Measurements from ENCODE around the gene CPTP.
A peak's percentile ranks its signal among the peaks of the same experiment; 100 is the strongest.

CPTP gene

DNA sequence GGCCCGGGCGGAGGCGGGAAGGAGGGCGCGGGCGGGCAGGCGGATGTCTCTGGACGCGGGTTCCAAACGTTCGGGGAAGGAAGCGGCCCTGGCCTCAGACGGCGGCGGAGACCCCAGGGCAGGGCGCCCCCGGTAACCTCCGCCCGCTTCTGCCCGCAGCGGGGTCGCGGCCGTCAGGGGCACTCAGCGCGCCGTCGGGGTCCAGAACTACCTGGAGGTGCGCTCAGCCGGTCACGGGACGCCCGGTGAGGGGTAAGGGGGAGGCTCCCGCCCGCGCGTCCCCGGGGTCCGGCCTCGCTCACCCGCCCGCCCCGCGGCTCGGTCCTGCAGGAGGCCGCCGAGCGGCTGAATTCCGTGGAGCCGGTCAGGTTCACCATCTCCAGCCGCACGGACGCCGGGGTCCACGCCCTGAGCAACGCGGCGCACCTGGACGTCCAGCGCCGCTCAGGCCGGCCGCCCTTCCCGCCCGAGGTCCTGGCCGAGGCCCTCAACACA lies 15.8 kb upstream of the CPTP start:
- peaks cover 28% of the 10 kb centered on the region for H3K36me3 ChIP-seq (ENCODE audit: control insufficient read depth, insufficient read depth, low read length)
- H3K27ac ChIP-seq (ENCODE audit: low read depth, low read length, severe bottlenecking): peak overlapping the region; percentile 74
- peak overlapping the region; percentile 79 for H3K4me3 ChIP-seq (ENCODE audit: extremely low read depth, insufficient read depth, low read length, poor library complexity, severe bottlenecking)
- H3K4me1 ChIP-seq (ENCODE audit: control insufficient read depth, insufficient read depth, low read length, poor library complexity, severe bottlenecking): peaks cover 32% of the 10 kb centered on the region
- H3K9me3 ChIP-seq (ENCODE audit: control insufficient read depth, low read length): no peaks in the 10 kb centered on the region
- 0 to 1% methylated on average over 55 to 61 of the region's 66 CpGs for WGBS, 2 experiments (ENCODE audit: insufficient coverage in 2 of 2)

DNA sequence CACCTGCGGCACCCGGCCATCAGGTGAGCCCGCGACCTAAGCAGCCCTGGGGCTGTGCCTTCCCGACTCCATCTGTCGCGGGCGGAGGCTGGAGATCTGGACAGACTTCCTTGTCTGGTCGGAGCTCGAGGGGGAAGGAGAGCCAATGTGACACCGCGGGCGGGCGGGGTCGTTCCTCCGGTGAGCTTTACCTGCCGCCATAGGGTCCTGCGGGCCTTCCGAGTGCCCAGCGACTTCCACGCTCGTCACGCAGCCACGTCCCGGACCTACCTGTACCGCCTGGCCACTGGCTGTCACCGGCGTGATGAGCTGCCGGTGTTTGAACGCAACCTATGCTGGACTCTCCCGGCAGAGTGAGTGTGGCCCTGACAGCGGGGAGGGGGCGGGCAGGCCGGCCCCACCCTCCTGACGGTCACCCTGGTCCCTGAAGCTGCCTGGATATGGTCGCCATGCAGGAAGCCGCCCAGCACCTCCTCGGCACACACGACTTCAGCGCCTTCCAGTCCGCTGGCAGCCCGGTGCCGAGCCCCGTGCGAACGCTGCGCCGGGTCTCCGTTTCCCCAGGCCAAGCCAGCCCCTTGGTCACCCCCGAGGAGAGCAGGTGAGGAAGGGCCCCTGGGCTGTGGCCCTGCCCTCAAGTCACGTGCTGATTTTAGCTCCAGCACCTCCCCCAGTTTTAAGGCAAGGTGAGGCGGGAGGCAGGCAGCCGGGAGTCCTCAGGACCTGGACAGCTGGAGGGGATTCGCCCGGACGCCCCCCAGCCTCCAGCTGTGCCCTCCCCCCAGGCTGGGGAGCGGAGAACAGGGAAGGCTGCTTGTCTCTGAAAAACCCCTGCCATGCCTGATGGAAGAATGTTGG lies 15.1 kb upstream of the CPTP start:
- Histone ChIP-seq H3K27ac (ENCODE audit: low read depth, low read length, severe bottlenecking) (no peak overlapping the region), H3K4me1 (ENCODE audit: control insufficient read depth, insufficient read depth, low read length, poor library complexity, severe bottlenecking) (peaks cover 25% of the 10 kb centered on the region), H3K36me3 (ENCODE audit: control insufficient read depth, insufficient read depth, low read length) (peaks cover 33% of the 10 kb centered on the region), H3K9me3 (ENCODE audit: control insufficient read depth, low read length) (no peaks in the 10 kb centered on the region), H3K4me3 (ENCODE audit: extremely low read depth, insufficient read depth, low read length, poor library complexity, severe bottlenecking) (peak overlapping the region; percentile 79)
- 21 to 26% methylated on average over 48 to 56 of the region's 57 CpGs for WGBS, 2 experiments (ENCODE audit: insufficient coverage in 2 of 2)

DNA sequence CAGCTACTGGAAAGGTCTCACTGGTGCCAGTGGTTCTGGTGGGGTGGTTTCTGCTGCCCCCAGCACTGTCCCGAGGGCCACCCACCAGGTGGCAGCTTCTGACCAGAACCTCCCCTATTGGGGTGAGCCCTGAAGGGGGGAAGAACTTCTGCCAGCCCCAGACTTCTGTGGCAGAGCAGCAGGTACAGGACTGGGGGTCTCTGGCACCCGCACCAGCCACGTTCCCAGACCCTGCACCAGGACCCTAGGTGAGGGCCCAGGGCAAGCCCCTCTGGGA lies 14.6 kb upstream of the CPTP start:
- 88 to 93% methylated on average over 3 of the region's 3 CpGs for WGBS, 2 experiments (ENCODE audit: insufficient coverage in 2 of 2)
- Histone ChIP-seq H3K9me3 (ENCODE audit: control insufficient read depth, low read length) (no peaks in the 10 kb centered on the region), H3K4me1 (ENCODE audit: control insufficient read depth, insufficient read depth, low read length, poor library complexity, severe bottlenecking) (peaks cover 21% of the 10 kb centered on the region), H3K4me3 (ENCODE audit: extremely low read depth, insufficient read depth, low read length, poor library complexity, severe bottlenecking) (no peak overlapping the region), H3K36me3 (ENCODE audit: control insufficient read depth, insufficient read depth, low read length) (peaks cover 39% of the 10 kb centered on the region), H3K27ac (ENCODE audit: low read depth, low read length, severe bottlenecking) (no peak overlapping the region)

DNA sequence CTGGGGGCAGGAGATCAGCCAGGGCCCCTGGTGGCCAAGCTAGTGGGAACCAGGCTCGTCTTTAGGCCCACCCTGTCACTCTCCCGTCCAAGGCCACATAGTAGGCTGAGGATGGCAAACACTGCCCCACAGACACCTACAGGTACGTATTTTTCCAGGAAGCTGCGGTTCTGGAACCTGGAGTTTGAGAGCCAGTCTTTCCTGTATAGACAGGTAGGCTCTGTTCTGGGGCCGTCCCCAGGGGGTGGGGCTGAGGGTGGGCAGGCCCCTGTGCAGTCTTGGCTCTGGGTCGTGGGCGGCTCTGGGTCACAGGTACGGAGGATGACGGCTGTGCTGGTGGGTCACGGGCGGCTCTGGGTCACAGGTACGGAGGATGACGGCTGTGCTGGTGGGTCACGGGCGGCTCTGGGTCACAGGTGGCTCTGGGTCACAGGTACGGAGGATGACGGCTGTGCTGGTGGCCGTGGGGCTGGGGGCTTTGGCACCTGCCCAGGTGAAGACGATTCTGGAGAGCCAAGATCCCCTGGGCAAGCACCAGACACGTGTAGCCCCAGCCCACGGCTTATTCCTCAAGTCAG lies 14.0 kb upstream of the CPTP start:
- H3K9me3 ChIP-seq (ENCODE audit: control insufficient read depth, low read length): no peaks in the 10 kb centered on the region
- no peak overlapping the region for H3K27ac ChIP-seq (ENCODE audit: low read depth, low read length, severe bottlenecking)
- H3K4me1 ChIP-seq (ENCODE audit: control insufficient read depth, insufficient read depth, low read length, poor library complexity, severe bottlenecking): peaks cover 16% of the 10 kb centered on the region
- WGBS, 2 experiments (ENCODE audit: insufficient coverage in 2 of 2): 95 to 97% methylated on average over 19 to 20 of the region's 21 CpGs
- no peak overlapping the region for H3K4me3 ChIP-seq (ENCODE audit: extremely low read depth, insufficient read depth, low read length, poor library complexity, severe bottlenecking)
- H3K36me3 ChIP-seq (ENCODE audit: control insufficient read depth, insufficient read depth, low read length): peaks cover 39% of the 10 kb centered on the region

DNA sequence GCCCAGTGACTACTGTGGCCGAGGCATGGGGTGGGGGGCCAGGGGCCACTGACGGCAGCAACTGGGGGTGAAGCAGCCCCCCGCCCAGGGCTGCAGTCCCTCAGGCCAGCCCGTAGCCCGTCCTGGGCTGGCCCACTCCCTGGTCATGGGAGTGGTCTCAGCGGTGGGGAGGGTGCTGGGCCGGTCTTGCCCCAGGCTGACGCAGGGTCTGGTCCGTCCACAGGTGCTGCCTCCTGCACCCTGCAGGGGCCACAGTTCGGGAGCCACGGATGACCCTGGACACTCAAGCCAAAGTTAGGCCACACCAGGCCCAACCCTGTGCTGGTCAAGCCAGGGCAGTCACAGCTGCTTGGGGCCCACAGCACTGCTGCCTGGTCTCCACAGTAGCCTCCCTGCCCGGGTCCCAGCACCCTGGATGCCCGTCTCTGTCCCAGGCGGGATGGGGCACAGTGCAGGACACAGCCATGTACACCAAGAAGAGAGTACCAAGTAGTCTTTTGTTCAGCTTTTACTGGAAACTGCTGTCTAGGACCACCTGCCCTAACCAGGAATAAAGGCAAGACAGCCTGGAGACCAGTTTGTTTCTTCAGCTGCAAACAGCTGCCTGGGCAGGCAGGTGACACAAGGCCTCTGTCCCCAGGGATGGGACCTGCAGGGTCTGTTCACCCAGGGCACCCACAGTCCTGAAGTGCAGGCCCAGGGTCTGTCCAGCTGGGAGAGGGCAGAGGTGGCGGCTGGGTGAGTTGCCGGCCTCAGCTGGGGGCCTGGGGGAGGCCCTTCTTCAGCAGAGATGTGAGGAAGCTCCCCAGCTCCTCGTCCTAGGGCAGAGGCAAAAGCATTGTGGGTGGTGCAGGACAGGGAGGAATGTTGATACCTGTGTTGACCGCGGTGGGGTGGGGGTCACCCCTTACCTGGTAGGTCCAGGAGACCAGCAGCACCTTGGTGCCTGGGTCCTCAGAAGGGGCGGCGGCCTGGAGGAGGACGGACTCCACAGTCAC lies 13.2 kb upstream of the CPTP start:
- WGBS, 2 experiments (ENCODE audit: insufficient coverage in 2 of 2): 95 to 96% methylated on average over 15 to 21 of the region's 22 CpGs

DNA sequence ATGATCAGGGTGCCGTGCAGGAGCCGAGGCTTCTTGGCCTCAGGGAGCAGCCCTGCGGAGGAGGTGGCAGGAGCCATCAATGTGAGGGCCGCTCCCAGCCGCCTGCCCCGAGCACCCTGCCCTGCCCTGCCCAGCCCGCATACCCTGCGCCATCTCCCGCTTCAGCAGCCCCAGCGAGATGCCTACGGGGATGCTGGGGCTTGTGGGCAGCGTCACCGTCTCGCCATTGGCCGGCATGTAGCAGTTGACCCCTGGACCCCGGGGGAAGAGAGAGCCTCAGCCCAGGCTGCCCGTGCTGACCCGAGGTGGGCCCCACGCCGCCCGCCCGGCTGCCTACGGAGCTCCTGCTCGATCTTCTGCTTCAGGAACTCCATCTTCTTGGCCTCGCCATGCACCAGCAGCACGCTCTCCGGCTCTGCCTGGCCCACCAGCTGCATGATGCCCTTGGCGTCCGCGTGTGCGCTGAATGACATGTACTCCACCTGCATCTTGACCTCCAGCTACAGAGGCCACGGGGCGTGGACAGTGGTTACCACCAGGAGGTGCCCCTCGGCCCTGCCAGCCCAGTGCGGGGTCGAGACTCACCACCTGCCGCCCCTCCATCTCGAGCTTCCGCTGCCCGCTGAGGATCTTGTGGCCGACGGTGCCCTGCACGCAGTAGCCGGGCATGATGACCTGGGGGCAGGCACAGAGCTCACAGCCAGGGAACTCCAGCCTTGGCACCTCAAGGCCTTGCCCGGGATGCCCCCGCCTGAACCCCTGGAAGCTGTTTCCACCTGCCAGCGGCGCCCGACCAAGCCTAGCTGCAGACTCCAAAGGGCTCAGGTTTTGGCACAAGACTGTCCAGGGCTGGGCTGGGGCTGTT lies 11.9 kb upstream of the CPTP start:
- 95 to 96% methylated on average over 39 to 47 of the region's 49 CpGs for WGBS, 2 experiments (ENCODE audit: insufficient coverage in 2 of 2)
- no peak overlapping the region for H3K27ac ChIP-seq (ENCODE audit: low read depth, low read length, severe bottlenecking)
- H3K36me3 ChIP-seq (ENCODE audit: control insufficient read depth, insufficient read depth, low read length): peaks cover 58% of the 10 kb centered on the region
- H3K9me3 ChIP-seq (ENCODE audit: control insufficient read depth, low read length): no peaks in the 10 kb centered on the region
- H3K4me3 ChIP-seq (ENCODE audit: extremely low read depth, insufficient read depth, low read length, poor library complexity, severe bottlenecking): no peak overlapping the region
- H3K4me1 ChIP-seq (ENCODE audit: control insufficient read depth, insufficient read depth, low read length, poor library complexity, severe bottlenecking): peaks cover 8% of the 10 kb centered on the region

More for the DNA sequence above, 13.2 kb upstream of the CPTP start:
- no peaks in the 10 kb centered on the region for H3K9me3 ChIP-seq (ENCODE audit: control insufficient read depth, low read length)
- H3K36me3 ChIP-seq (ENCODE audit: control insufficient read depth, insufficient read depth, low read length): peaks cover 45% of the 10 kb centered on the region
- no peak overlapping the region for H3K27ac ChIP-seq (ENCODE audit: low read depth, low read length, severe bottlenecking)
- H3K4me3 ChIP-seq (ENCODE audit: extremely low read depth, insufficient read depth, low read length, poor library complexity, severe bottlenecking): no peak overlapping the region
- H3K4me1 ChIP-seq (ENCODE audit: control insufficient read depth, insufficient read depth, low read length, poor library complexity, severe bottlenecking): peaks cover 12% of the 10 kb centered on the region

DNA sequence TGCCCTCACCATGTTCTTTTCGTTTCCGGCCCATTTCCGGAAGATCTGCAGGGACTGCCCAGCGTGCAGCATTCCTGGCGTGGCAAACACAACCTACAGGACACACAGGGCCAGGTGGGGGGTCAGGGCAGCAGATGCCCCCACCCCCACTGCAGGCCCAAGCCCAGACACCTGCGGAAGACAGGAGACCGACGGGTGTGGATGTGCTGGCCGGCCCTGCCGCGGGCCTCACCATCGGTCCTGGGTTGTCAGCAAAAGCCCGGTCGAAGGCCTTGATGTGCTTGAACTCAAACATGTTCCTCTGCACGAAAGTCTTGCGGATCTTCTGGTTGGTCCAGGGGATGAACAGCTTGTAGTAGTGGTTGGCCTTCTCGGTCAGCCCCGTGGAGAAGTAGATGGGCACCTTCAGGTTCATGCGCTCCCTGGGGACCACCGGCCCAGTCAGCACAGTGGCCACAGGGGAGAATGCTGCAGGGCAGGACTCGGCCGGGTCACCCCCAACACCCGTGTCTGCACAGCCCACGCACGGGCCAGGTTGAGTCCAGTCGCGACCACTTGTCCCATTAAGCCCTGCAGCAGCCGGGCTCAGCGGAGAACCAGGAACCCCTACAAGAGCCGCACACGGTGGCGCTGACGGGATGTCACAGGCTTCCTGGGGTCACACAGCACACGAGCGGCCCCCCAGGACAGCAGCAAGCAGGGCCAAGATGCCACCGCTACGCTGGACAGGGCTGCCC lies 10.9 kb upstream of the CPTP start:
- 92 to 94% methylated on average over 30 to 37 of the region's 37 CpGs for WGBS, 2 experiments (ENCODE audit: insufficient coverage in 2 of 2)
- H3K4me1 ChIP-seq (ENCODE audit: control insufficient read depth, insufficient read depth, low read length, poor library complexity, severe bottlenecking): peaks cover 8% of the 10 kb centered on the region
- peaks cover 66% of the 10 kb centered on the region for H3K36me3 ChIP-seq (ENCODE audit: control insufficient read depth, insufficient read depth, low read length)
- no peak overlapping the region for H3K27ac ChIP-seq (ENCODE audit: low read depth, low read length, severe bottlenecking)
- no peaks in the 10 kb centered on the region for H3K9me3 ChIP-seq (ENCODE audit: control insufficient read depth, low read length)
- H3K4me3 ChIP-seq (ENCODE audit: extremely low read depth, insufficient read depth, low read length, poor library complexity, severe bottlenecking): no peak overlapping the region

DNA sequence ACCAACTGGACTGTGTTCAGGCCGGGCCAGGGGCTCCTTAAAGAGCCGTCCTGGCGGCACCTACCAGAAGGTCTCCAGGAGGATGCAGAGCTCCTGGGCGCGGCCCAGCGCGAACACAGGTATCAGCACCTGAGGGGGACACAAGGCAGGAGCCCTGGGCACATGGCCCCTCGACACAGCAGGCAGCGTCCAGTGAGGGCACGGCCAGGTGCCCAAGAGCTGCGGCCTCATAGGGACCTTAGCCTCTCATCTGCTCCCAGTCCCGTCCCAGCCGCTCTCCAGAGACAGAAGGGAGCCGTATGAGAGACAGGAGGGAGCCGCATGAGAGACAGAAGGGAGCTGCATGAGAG lies 10.4 kb upstream of the CPTP start:
- WGBS, 2 experiments (ENCODE audit: insufficient coverage in 2 of 2): 98% methylated on average over 12 to 15 of the region's 15 CpGs
- H3K9me3 ChIP-seq (ENCODE audit: control insufficient read depth, low read length): no peaks in the 10 kb centered on the region
- no peak overlapping the region for H3K4me3 ChIP-seq (ENCODE audit: extremely low read depth, insufficient read depth, low read length, poor library complexity, severe bottlenecking)
- H3K4me1 ChIP-seq (ENCODE audit: control insufficient read depth, insufficient read depth, low read length, poor library complexity, severe bottlenecking): peaks cover 10% of the 10 kb centered on the region
- no peak overlapping the region for H3K27ac ChIP-seq (ENCODE audit: low read depth, low read length, severe bottlenecking)
- peaks cover 71% of the 10 kb centered on the region for H3K36me3 ChIP-seq (ENCODE audit: control insufficient read depth, insufficient read depth, low read length)

DNA sequence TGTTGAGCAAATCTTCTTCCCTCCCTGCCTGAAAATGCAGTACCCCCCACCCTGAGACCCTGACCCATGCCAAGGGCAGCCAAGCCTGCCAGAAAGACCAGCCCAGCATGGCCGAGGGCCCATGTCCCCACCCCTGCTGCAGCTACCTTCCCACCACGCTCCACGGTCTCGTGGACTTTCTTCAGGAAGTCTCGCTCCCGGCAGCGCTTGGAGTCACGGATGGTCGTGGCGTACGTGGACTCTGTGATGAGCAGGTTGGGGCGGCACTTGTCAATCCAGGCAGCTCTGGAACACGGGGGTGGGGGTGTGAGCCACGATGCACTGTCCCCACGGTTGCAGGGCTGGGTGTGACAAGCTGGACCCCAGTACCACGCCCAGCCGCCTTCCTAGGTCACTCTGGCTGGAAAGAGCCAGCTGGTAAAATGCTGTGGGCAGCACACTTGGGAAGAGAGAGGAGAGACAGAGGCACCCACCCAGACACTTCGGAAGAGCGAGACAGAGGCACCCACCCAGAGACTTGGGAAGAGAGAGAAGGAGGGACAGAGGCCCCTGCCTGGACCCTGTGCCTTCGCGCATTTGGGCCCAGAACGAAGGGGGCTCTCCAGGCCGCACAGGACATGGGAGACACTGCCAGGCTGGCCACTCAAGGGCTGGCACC lies 9.8 kb upstream of the CPTP start:
- Histone ChIP-seq H3K4me3 (ENCODE audit: extremely low read depth, insufficient read depth, low read length, poor library complexity, severe bottlenecking) (no peak overlapping the region), H3K9me3 (ENCODE audit: control insufficient read depth, low read length) (no peaks in the 10 kb centered on the region), H3K4me1 (ENCODE audit: control insufficient read depth, insufficient read depth, low read length, poor library complexity, severe bottlenecking) (peaks cover 8% of the 10 kb centered on the region), H3K27ac (ENCODE audit: low read depth, low read length, severe bottlenecking) (no peak overlapping the region), H3K36me3 (ENCODE audit: control insufficient read depth, insufficient read depth, low read length) (peaks cover 77% of the 10 kb centered on the region)
- 92 to 94% methylated on average over 22 to 23 of the region's 23 CpGs for WGBS, 2 experiments (ENCODE audit: insufficient coverage in 2 of 2)

Data from mesodermal cell (in vitro differentiated cells).